Measurements from ENCODE around the gene FREM2. TPM values are rescaled to one million over a fixed set of nuclear protein-coding genes. Genes with fewer than 3 reads are reported as not detected.
A peak's percentile ranks its signal among the peaks of the same experiment; 100 is the strongest.

Gene FREM2
- total and polyA plus RNA-seq, 2 donors from 2014 or later = 3.6 to 16.9 TPM

GRCh38 chr13:38875186-38875875 is 188.5 kb downstream of the FREM2 start:
- H3K4me3 ChIP-seq (ENCODE audit: low read length in 3 of 3) = no peak overlapping the region
- intact Hi-C loops (cut with DNase I) = no loop called here
- no peaks in the 10 kb centered on the region for H3K9me3 ChIP-seq (ENCODE audit: control insufficient read depth in 2 of 3, insufficient read depth in 1 of 3, low read length in 3 of 3)
- no peaks in the 10 kb centered on the region for H3K27me3 ChIP-seq (ENCODE audit: control insufficient read depth, insufficient read depth, low read length)
- peaks cover 0 to 15% (median 7%) of the 10 kb centered on the region in 3 donors for H3K4me1 ChIP-seq (ENCODE audit: control insufficient read depth in 2 of 3, insufficient read depth in 2 of 3, low read depth in 1 of 3, low read length in 3 of 3)
- peaks cover 0 to 10% (median 5%) of the 10 kb centered on the region in 3 donors for H3K36me3 ChIP-seq (ENCODE audit: control insufficient read depth in 2 of 3, insufficient read depth in 3 of 3, low read length in 3 of 3)
- FAIRE-seq = no peak
- H3K27ac ChIP-seq (ENCODE audit: low read depth in 2 of 2, low read length in 2 of 2) = no peak overlapping the region
- TF ChIP-seq CTCF (IDR thresholded peaks at IDR 0.05; ENCODE audit: borderline replicate concordance, extremely low read depth, insufficient read depth) = no peak
- no peak overlapping the region for H3K9ac ChIP-seq (ENCODE audit: low read length in 3 of 3)
- DNase-seq = no peak

GRCh38 chr13:38879278-38879677 is 192.4 kb downstream of the FREM2 start:
- no peaks in the 10 kb centered on the region for H3K27me3 ChIP-seq (ENCODE audit: control insufficient read depth, insufficient read depth, low read length)
- no peak overlapping the region for H3K4me3 ChIP-seq (ENCODE audit: low read length in 3 of 3)
- peaks cover 3 to 12% (median 12%) of the 10 kb centered on the region in 3 donors for H3K36me3 ChIP-seq (ENCODE audit: control insufficient read depth in 2 of 3, insufficient read depth in 3 of 3, low read length in 3 of 3)
- intact Hi-C loops (cut with DNase I) = no loop called here
- H3K9me3 ChIP-seq (ENCODE audit: control insufficient read depth in 2 of 3, insufficient read depth in 1 of 3, low read length in 3 of 3) = no peaks in the 10 kb centered on the region
- H3K27ac ChIP-seq (ENCODE audit: low read depth in 2 of 2, low read length in 2 of 2) = peak overlapping the region in 1 of 2 donors; percentile 77
- no peak for TF ChIP-seq CTCF (IDR thresholded peaks at IDR 0.05; ENCODE audit: borderline replicate concordance, extremely low read depth, insufficient read depth)
- H3K4me1 ChIP-seq (ENCODE audit: control insufficient read depth in 2 of 3, insufficient read depth in 2 of 3, low read depth in 1 of 3, low read length in 3 of 3) = peaks cover 0 to 32% (median 8%) of the 10 kb centered on the region in 3 donors
- peak in 3 of 5 donors; percentile 27 to 75 (median 44) for DNase-seq
- no peak overlapping the region for H3K9ac ChIP-seq (ENCODE audit: low read length in 3 of 3)
- FAIRE-seq = peak; percentile 76

GRCh38 chr13:38879786-38880185 is 192.9 kb downstream of the FREM2 start:
- no peak for TF ChIP-seq CTCF (IDR thresholded peaks at IDR 0.05; ENCODE audit: borderline replicate concordance, extremely low read depth, insufficient read depth)
- no peaks in the 10 kb centered on the region for H3K27me3 ChIP-seq (ENCODE audit: control insufficient read depth, insufficient read depth, low read length)
- peak overlapping the region in 1 of 2 donors; percentile 17 for H3K27ac ChIP-seq (ENCODE audit: low read depth in 2 of 2, low read length in 2 of 2)
- no peaks in the 10 kb centered on the region for H3K9me3 ChIP-seq (ENCODE audit: control insufficient read depth in 2 of 3, insufficient read depth in 1 of 3, low read length in 3 of 3)
- peaks cover 3 to 12% (median 12%) of the 10 kb centered on the region in 3 donors for H3K36me3 ChIP-seq (ENCODE audit: control insufficient read depth in 2 of 3, insufficient read depth in 3 of 3, low read length in 3 of 3)
- no peak overlapping the region for H3K9ac ChIP-seq (ENCODE audit: low read length in 3 of 3)
- H3K4me3 ChIP-seq (ENCODE audit: low read length in 3 of 3) = no peak overlapping the region
- intact Hi-C loops (cut with DNase I) = no loop called here
- FAIRE-seq (no peak), DNase-seq (no peak)
- peaks cover 0 to 32% (median 8%) of the 10 kb centered on the region in 3 donors for H3K4me1 ChIP-seq (ENCODE audit: control insufficient read depth in 2 of 3, insufficient read depth in 2 of 3, low read depth in 1 of 3, low read length in 3 of 3)
